Activated T-helper 1 cell treated with anti-CD3 and anti-CD28 coated beads, Interleukin-12 subunit alpha, Interleukin-12 subunit beta, Interleukin-2, Interleukin-4 antibody, amounts not matched to agents 30 ng/mL and 10 ng/mL and 1 ng/mL, durations not matched to agents 14 hours and 24 hours and 36 hours (primary cell): ENCODE measurements around the gene SH3BP5. TPM values are rescaled to one million over a fixed set of nuclear protein-coding genes. Genes with fewer than 3 reads are reported as not detected.
A peak's percentile ranks its signal among the peaks of the same experiment; 100 is the strongest.

Source experiments
- DNase-seq: peaks from one replicate; pipeline ENCODE4 v3.0.0; 2021; ENCODE audit warnings: low spot score
- H3K27ac Mint-ChIP-seq: one replicate; pipeline ENCODE4 v1.8.0; 2021; ENCODE audit warnings: mild to moderate bottlenecking, mixed read lengths
- H3K27me3 Mint-ChIP-seq: one replicate; pipeline ENCODE4 v1.8.0; 2022; ENCODE audit warnings: mild to moderate bottlenecking, moderate library complexity, mixed read lengths; ENCODE audit not compliant: insufficient read depth
- H3K36me3 Mint-ChIP-seq: one replicate; pipeline ENCODE4 v1.8.0; 2021; ENCODE audit warnings: low read depth, mixed read lengths
- H3K4me1 Mint-ChIP-seq: one replicate; pipeline ENCODE4 v1.8.0; 2021; ENCODE audit warnings: low read depth, mixed read lengths
- H3K4me3 Mint-ChIP-seq: one replicate; pipeline ENCODE4 v1.8.0; 2021; ENCODE audit warnings: mild to moderate bottlenecking, moderate library complexity, mixed read lengths
- H3K9me3 Mint-ChIP-seq: one replicate; pipeline ENCODE4 v1.8.0; 2021; ENCODE audit warnings: mixed read lengths
- intact Hi-C: fragments of 100-400 bp; cut with micrococcal nuclease; formaldehyde crosslinking; loops from one replicate; pipeline ENCODE4 v1.15.1; 2024
- total RNA-seq: library from RNA; stranded (reverse); gene quantifications from 2 replicates; pipeline ENCODE4 v1.2.3, GENCODE V29; 2022

SH3BP5 gene
- total RNA-seq, 1 donor from 2014 or later = 30.3 TPM

DNA sequence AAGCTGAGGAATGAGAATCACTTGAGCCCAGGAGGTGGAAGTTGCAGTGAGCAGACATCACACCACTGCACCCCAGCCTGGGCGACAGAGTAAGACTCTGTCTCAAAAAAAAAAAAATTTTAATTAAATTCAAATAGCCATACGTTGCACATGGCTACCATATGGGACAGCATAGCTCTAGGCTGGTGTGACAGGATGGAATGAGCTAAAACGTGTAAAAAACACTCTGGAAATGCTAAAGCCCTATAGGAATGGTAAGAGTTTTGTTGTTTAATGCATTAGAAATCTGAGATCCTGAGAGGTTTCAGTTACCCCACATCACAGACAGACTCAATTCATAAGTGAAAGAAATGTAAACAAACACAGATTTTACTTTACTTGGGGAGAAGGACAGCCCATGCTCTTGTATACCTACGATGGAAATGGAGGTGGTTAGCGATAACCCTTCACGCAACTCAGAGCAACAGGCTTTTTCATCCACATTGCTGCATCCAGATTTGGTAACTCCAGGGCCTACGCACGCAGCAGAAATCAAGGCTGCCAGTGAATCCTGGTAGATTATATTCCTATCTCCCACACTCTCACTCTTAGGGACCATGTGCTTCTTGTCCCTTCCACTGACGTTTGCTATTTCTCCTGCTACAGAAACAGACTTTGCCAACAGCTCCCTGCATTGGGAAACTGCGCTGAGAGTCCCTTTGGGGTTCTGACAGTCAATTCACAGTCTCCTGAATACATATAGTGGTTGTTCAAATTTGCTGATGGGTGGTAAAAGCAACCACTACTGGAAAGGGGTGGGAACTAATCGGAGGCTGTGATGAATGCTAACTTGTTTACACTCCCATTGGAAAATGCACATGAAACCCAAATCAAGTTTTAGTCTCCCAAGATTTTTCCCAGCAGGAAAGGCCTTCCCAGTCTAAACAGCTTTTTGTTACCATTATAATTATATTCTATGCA, 3.1 kb downstream of the SH3BP5 start:
- Mint-ChIP-seq H3K9me3 (no peaks in the 10 kb centered on the region), H3K4me3 (peak overlapping the region; percentile 68), H3K27me3 (no peaks in the 10 kb centered on the region), H3K36me3 (peaks cover 61% of the 10 kb centered on the region), H3K4me1 (peaks cover 86% of the 10 kb centered on the region), H3K27ac (peak overlapping the region; percentile 66)
- no peak for DNase-seq
- intact Hi-C loops = loop anchor here (1.0 kb wide), 1 partner anchor 9 kb away; no protein-coding TSS in a partner anchor

DNA sequence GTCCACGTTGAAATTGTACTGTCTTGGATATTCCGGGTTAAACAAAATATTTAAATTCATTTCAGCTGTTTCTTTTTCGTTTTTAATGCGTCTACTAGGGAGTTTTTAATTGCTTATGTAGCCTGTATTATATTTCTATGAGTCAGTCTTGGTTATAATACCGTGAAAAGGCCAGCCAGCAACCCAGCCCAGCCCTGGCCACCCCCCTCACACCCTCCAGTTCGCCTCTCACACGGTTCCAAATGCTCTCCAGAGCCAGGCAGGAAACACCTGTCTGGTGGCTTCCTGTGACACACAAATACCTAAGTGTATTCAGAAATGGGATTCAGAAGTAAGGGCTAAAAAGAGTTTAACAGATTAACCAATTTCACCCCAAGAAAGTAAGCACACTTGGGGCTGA, 4.4 kb downstream of the SH3BP5 start:
- intact Hi-C loops = no loop called here
- no peak for DNase-seq
- Mint-ChIP-seq H3K27me3 (no peaks in the 10 kb centered on the region), H3K9me3 (no peaks in the 10 kb centered on the region), H3K4me3 (peak overlapping the region; percentile 42), H3K36me3 (peaks cover 64% of the 10 kb centered on the region), H3K4me1 (peaks cover 83% of the 10 kb centered on the region), H3K27ac (peak overlapping the region; percentile 18)

DNA sequence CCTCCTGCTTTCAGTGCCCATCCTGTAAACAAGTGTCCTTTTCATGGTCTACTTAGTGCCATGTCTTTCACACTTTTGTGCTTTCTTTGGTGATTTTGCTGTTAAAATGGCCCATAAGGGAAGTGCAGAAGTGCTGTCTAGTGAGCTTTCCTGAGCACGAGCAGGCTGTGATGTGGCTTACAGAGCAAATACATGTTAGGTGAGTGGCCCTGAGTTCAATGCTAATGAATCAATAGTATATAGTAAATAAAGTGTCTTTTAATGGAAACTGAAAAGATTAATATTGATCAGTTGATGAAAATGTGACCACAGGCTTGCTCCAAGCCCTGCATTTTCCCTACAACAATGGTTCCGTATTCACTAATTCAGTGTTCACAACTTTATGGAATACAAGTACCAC, 5.7 kb downstream of the SH3BP5 start:
- Mint-ChIP-seq H3K4me1 (peaks cover 81% of the 10 kb centered on the region), H3K36me3 (peaks cover 68% of the 10 kb centered on the region), H3K27me3 (no peaks in the 10 kb centered on the region), H3K4me3 (no peak overlapping the region), H3K27ac (no peak overlapping the region), H3K9me3 (no peaks in the 10 kb centered on the region)
- DNase-seq = no peak
- intact Hi-C loops = no loop called here

DNA sequence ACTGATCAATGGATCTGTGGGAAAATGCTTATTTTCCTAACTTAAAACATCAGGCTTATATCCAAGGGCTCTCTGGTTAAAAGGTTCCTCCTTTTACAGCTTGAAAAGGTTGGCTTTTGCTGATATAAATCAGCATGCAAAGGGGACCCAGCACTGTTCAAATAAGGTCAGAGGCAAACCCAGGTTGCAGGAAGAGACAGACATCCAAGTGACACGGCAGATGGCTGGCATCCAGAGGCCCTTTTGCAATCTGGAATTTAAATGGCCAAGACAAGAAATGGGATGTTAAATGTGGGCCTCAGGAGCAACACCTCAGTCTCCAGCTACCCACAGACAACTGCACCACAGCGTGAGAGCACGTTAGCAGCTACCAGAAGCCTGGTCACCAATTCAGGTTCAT, 6.3 kb downstream of the SH3BP5 start:
- intact Hi-C loops = no loop called here
- no peaks in the 10 kb centered on the region for H3K9me3 Mint-ChIP-seq
- no peaks in the 10 kb centered on the region for H3K27me3 Mint-ChIP-seq
- H3K4me1 Mint-ChIP-seq = peaks cover 80% of the 10 kb centered on the region
- no peak overlapping the region for H3K4me3 Mint-ChIP-seq
- H3K27ac Mint-ChIP-seq = no peak overlapping the region
- no peak for DNase-seq
- H3K36me3 Mint-ChIP-seq = peaks cover 67% of the 10 kb centered on the region

DNA sequence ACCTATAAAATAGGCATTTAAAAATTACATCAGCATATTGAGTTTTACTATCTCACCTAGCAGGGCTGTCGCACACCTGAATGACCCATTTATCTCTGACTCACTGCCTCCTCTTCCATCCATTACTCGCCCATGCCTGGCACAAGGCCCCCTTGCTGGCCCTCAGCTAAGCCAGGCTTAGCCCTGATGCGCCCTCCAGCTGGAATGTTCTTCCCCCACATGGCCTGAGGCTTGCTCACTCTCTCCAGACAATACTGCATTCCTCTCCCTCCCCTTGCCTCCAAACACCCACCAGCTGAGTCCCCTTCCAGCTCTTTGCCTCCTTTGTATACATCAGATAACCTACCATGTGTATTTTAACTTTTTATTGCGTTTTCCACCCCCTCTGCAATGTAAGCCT, 7.2 kb downstream of the SH3BP5 start:
- H3K4me1 Mint-ChIP-seq = peaks cover 80% of the 10 kb centered on the region
- peaks cover 65% of the 10 kb centered on the region for H3K36me3 Mint-ChIP-seq
- no peaks in the 10 kb centered on the region for H3K9me3 Mint-ChIP-seq
- no peaks in the 10 kb centered on the region for H3K27me3 Mint-ChIP-seq
- DNase-seq = no peak
- intact Hi-C loops = no loop called here
- H3K4me3 Mint-ChIP-seq = no peak overlapping the region
- H3K27ac Mint-ChIP-seq = no peak overlapping the region

DNA sequence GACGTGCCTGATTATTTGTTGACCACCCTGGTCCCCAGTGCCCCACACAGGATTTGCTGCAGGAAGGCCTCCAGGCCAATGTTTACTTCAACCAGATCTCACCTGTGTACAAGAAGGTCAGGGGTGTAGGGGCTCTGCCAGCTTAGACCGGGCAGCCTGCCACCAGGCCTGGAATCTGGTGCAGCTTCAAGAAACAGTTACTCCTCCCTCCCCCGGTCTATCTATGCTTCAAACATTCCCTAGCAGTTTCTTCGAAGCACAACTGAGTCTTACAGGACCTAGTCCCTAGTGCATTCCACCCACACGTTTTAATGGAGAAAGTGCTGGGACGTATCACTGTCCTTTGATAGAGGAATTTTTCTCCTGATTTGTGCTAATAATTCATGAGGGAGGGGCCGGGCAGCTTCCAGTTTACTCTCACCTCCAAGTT, 8.0 kb downstream of the SH3BP5 start:
- H3K36me3 Mint-ChIP-seq = peaks cover 61% of the 10 kb centered on the region
- peaks cover 80% of the 10 kb centered on the region for H3K4me1 Mint-ChIP-seq
- H3K27ac Mint-ChIP-seq = no peak overlapping the region
- no peak for DNase-seq
- intact Hi-C loops = no loop called here
- no peaks in the 10 kb centered on the region for H3K27me3 Mint-ChIP-seq
- H3K4me3 Mint-ChIP-seq = no peak overlapping the region
- no peaks in the 10 kb centered on the region for H3K9me3 Mint-ChIP-seq

DNA sequence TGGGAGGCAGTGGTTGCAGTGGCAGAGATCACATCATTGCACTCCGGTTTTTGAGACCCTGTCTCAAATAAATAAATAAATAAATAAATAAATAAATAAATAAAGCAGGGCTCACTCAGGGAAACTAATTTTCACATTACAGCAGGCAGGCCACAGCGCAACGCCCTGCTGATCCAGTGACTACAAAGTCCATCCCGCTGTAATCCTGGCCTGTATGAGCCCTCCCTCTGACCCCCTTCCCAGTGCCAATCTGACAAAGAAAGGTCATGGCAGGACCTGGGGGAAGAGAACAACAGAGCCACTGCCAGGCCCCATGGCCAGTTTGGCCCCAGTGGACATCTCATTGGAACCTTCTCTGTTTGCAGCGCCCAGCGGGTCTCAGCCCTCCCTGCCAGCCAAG, 9.3 kb downstream of the SH3BP5 start:
- Mint-ChIP-seq H3K27ac (no peak overlapping the region), H3K4me1 (peaks cover 73% of the 10 kb centered on the region), H3K9me3 (no peaks in the 10 kb centered on the region), H3K36me3 (peaks cover 54% of the 10 kb centered on the region), H3K27me3 (no peaks in the 10 kb centered on the region), H3K4me3 (no peak overlapping the region)
- no peak for DNase-seq
- intact Hi-C loops = no loop called here

DNA sequence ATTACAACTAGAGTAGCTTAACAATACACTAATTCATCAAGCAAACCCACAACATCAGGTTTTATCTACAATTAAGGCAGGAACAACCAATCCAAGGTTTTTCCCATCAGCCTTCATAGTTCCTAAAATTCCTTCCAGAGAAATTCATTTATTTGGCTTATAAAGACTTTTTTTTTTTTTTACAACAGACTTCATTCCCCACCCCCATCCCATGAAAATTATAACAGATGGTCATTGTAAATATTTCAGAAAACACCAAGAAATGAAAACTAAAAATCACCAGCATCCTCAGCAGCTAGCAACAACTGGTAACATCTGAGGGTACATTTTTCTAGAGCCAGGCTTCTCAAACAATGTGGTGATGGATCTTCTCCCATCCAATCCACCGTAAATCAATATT, 11.0 kb downstream of the SH3BP5 start:
- Mint-ChIP-seq H3K4me3 (no peak overlapping the region), H3K4me1 (peaks cover 79% of the 10 kb centered on the region), H3K27me3 (no peaks in the 10 kb centered on the region), H3K9me3 (no peaks in the 10 kb centered on the region), H3K27ac (no peak overlapping the region), H3K36me3 (peaks cover 50% of the 10 kb centered on the region)
- intact Hi-C loops = no loop called here
- no peak for DNase-seq

DNA sequence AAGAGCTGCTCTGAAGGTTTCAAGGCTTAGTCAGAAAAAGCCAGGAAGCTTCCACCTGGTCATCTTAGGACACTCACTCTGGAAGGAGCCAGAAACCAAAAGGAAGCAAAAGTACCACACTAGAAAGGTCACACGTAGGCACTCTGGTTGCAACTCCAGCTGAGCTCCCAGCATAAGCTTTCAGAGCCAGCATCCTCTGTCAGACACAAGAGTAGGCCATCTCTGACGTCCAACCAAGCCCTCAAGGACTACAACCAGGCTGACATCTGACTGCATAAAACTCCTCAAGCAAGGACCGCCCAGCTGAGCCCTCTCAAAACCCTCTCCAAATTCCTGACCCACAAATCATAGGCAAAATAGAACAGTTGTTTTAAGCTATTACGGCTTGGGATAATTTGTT, 12.8 kb downstream of the SH3BP5 start:
- H3K4me1 Mint-ChIP-seq = peaks cover 78% of the 10 kb centered on the region
- H3K36me3 Mint-ChIP-seq = peaks cover 37% of the 10 kb centered on the region
- H3K9me3 Mint-ChIP-seq = no peaks in the 10 kb centered on the region
- DNase-seq = no peak
- no peak overlapping the region for H3K4me3 Mint-ChIP-seq
- intact Hi-C loops = no loop called here
- H3K27me3 Mint-ChIP-seq = no peaks in the 10 kb centered on the region
- H3K27ac Mint-ChIP-seq = no peak overlapping the region

DNA sequence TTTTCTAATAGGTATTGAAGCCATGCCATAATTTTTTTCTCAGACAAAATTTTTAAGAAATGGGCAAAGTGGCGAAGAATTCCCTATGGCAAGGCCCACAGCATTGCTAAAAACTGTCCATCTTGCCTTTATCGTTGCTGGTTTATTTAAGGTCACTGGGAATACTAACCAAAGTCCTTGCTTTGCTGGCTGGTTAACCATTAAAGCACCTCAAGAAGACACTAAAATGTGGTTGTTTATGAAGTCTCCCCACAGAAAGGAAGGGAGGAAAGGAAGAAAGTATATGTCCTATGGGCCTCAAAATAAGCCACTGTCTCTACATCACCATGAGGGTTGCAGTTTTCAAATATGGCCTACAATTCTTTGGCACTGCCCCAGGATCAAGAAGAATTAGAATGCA, 13.2 kb downstream of the SH3BP5 start:
- no peaks in the 10 kb centered on the region for H3K9me3 Mint-ChIP-seq
- no peak for DNase-seq
- peak overlapping the region; percentile 29 for H3K27ac Mint-ChIP-seq
- no peaks in the 10 kb centered on the region for H3K27me3 Mint-ChIP-seq
- peaks cover 78% of the 10 kb centered on the region for H3K4me1 Mint-ChIP-seq
- peaks cover 35% of the 10 kb centered on the region for H3K36me3 Mint-ChIP-seq
- H3K4me3 Mint-ChIP-seq = no peak overlapping the region
- intact Hi-C loops = no loop called here

DNA sequence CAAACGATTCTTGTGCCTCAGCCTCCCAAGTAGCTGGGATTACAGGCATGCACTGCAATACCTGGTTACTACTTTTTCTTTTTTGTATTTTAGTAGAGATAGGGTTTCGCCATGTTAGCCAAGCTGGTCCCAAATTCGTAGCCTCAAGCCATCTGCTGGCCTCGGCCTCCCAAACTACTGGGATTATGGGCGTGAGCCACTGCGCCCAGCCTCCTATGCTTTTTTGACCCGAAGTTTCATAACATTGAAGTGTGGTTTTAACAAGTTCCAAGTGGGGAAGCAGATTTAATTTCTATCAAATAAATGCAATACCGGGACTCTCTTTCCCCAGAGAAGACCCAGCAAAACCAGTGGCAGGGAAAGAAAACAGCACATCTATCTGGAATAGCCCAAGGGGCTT, 13.7 kb downstream of the SH3BP5 start:
- DNase-seq = no peak
- peaks cover 78% of the 10 kb centered on the region for H3K4me1 Mint-ChIP-seq
- no peak overlapping the region for H3K4me3 Mint-ChIP-seq
- no peaks in the 10 kb centered on the region for H3K27me3 Mint-ChIP-seq
- H3K36me3 Mint-ChIP-seq = peaks cover 32% of the 10 kb centered on the region
- intact Hi-C loops = no loop called here
- no peak overlapping the region for H3K27ac Mint-ChIP-seq
- H3K9me3 Mint-ChIP-seq = no peaks in the 10 kb centered on the region

DNA sequence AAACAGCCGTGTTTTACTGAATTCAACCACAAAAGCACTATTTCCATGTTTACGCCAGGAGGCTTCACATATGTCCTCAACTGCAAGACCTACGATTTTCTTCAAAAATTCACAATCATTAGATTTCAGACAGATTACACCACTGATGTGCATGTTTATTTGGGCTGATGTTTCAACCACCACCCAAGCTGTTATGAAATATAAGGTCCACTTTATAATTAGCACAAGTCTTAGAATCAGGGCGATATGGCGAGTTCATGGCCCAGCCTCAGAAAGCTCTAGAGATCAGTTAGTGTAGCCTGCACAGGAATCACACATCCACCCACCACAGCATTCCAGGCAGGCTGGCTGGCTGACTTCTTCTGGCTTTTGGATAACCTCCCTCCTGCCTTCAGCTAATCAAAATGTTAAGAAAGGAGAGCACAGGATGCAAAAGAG, 15.4 kb downstream of the SH3BP5 start:
- Mint-ChIP-seq H3K27ac (peak overlapping the region; percentile 77), H3K4me1 (peaks cover 86% of the 10 kb centered on the region), H3K36me3 (peaks cover 33% of the 10 kb centered on the region), H3K27me3 (no peaks in the 10 kb centered on the region), H3K4me3 (peak overlapping the region; percentile 61), H3K9me3 (no peaks in the 10 kb centered on the region)
- intact Hi-C loops = no loop called here
- no peak for DNase-seq

DNA sequence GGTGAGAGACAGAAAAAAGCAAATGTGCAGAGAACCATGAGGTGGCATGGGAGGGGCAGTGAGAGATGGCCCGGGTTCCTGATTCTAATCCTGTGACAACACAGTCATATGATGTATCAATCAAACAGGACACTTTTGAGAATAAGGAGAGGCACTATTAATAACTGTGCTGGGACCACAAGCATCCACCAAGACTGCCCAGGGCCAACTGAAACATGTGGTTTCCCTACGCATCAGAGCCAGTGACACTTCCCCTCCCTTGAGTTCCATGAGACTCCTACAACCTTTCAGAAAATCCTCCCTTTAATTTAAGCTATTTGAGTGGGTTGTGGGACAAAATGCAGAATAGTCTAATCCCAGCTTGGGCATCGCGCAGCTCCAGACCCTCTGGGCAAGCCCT, 17.4 kb downstream of the SH3BP5 start:
- peaks cover 23% of the 10 kb centered on the region for H3K36me3 Mint-ChIP-seq
- DNase-seq = no peak
- intact Hi-C loops = no loop called here

More for the DNA sequence above, 17.4 kb downstream of the SH3BP5 start:
- Mint-ChIP-seq H3K9me3 (no peaks in the 10 kb centered on the region), H3K27ac (peak overlapping the region; percentile 67), H3K27me3 (no peaks in the 10 kb centered on the region), H3K4me1 (peaks cover 81% of the 10 kb centered on the region), H3K4me3 (no peak overlapping the region)
